GM12892 (cell line): ENCODE measurements around the gene USP10.

Experiments
- POLR2A ChIP-seq: IDR thresholded peaks from 2 replicates; pipeline ENCODE4 v1.6.1; 2011; ENCODE audit warnings: low read depth, low read length, control low read depth
- POLR2AphosphoS5 ChIP-seq: IDR thresholded peaks from 2 replicates; pipeline ENCODE4 v1.6.1; 2011; ENCODE audit warnings: low read depth, low read length, control low read depth

GRCh38 chr16:84680843-84681629 is 18.8 kb upstream of the USP10 start:
- TF ChIP-seq POLR2AphosphoS5 (no peak), POLR2A (no peak)
